ENCODE results near the gene OR4E1.
"Not testable (repeated sequence)": the region's sequence is repeated elsewhere in the genome, so short reads cannot be mapped to it uniquely, and the experiment has no call there.

OR4E1 gene

GRCh38 chr14:21673718-21674117, at the start of gene OR4E1:
TSS of gene OR4E1 (minus strand) at chr14:21673818. CDS start at chr14:21670935, 2,883 bp downstream.
- DNase-seq (ENCODE audit: low spot score) = no peak

GRCh38 chr14:21721504-21721903, 47.9 kb upstream of the OR4E1 start:
- DNase-seq (ENCODE audit: low spot score) = no peak

- DNase-seq (ENCODE audit: low spot score) = no peak
Measured at GRCh38 chr14:21719841-21720240, 46.2 kb upstream of the OR4E1 start.

GRCh38 chr14:21714318-21714929, 40.8 kb upstream of the OR4E1 start:
- DNase-seq (ENCODE audit: low spot score) = no peak

GRCh38 chr14:21712036-21712435, 38.4 kb upstream of the OR4E1 start:
- no peak for DNase-seq (ENCODE audit: low spot score)

- DNase-seq (ENCODE audit: low spot score) = peak; percentile 23
Measured at GRCh38 chr14:21711360-21711961, 37.8 kb upstream of the OR4E1 start.

- no peak for DNase-seq (ENCODE audit: low spot score)
Measured at GRCh38 chr14:21704338-21704737, 30.7 kb upstream of the OR4E1 start.

GRCh38 chr14:21703357-21704326, 30.0 kb upstream of the OR4E1 start:
- no peak for DNase-seq (ENCODE audit: low spot score)

GRCh38 chr14:21702316-21702715, 28.7 kb upstream of the OR4E1 start:
- DNase-seq (ENCODE audit: low spot score) = no peak

GRCh38 chr14:21699551-21699950, 25.9 kb upstream of the OR4E1 start:
- DNase-seq (ENCODE audit: low spot score) = no peak

- not testable (repeated sequence) for DNase-seq (ENCODE audit: low spot score)
Measured at GRCh38 chr14:21698538-21698937, 24.9 kb upstream of the OR4E1 start.

GRCh38 chr14:21697662-21698061, 24.0 kb upstream of the OR4E1 start:
- DNase-seq (ENCODE audit: low spot score) = not testable (repeated sequence)

- no peak for DNase-seq (ENCODE audit: low spot score)
Measured at GRCh38 chr14:21694425-21694824, 20.8 kb upstream of the OR4E1 start.

- DNase-seq (ENCODE audit: low spot score) = no peak
Measured at GRCh38 chr14:21686468-21686867, 12.8 kb upstream of the OR4E1 start.

GRCh38 chr14:21680072-21680471, 6.5 kb upstream of the OR4E1 start:
- DNase-seq (ENCODE audit: low spot score) = no peak

GRCh38 chr14:21675566-21675965, 1.9 kb upstream of the OR4E1 start:
- DNase-seq (ENCODE audit: low spot score) = no peak

- no peak for DNase-seq (ENCODE audit: low spot score)
Measured at GRCh38 chr14:21672116-21672515, 1.5 kb downstream of the OR4E1 start.

- no peak for DNase-seq (ENCODE audit: low spot score)
Measured at GRCh38 chr14:21671371-21671770, 2.2 kb downstream of the OR4E1 start.

- DNase-seq (ENCODE audit: low spot score) = no peak
Measured at GRCh38 chr14:21669284-21669683, 4.3 kb downstream of the OR4E1 start.

GRCh38 chr14:21668377-21668776, 5.2 kb downstream of the OR4E1 start:
- no peak for DNase-seq (ENCODE audit: low spot score)

GRCh38 chr14:21656980-21657379, 16.6 kb downstream of the OR4E1 start:
- no peak for DNase-seq (ENCODE audit: low spot score)

GRCh38 chr14:21654215-21654614, 19.4 kb downstream of the OR4E1 start:
- DNase-seq (ENCODE audit: low spot score) = no peak

- DNase-seq (ENCODE audit: low spot score) = no peak
Measured at GRCh38 chr14:21653331-21653885, 20.2 kb downstream of the OR4E1 start, which contains the start of gene OR4E2. TSS of gene OR4E2 (plus strand) at chr14:21653835. CDS start at chr14:21665083, 11,248 bp downstream.

Measured in AG20443 (cell line).